NCI-H524 (cell line): Measurements from ENCODE around the gene SLC6A3.
"Not testable (repeated sequence)": the region's sequence is repeated elsewhere in the genome, so short reads cannot be mapped to it uniquely, and the experiment has no call there.

Source experiments
- DNase-seq, 2 experiments: peaks; one replicate each; lab custom pipeline; 2025; lab: John Stamatoyannopoulos, UW

SLC6A3 gene

DNA sequence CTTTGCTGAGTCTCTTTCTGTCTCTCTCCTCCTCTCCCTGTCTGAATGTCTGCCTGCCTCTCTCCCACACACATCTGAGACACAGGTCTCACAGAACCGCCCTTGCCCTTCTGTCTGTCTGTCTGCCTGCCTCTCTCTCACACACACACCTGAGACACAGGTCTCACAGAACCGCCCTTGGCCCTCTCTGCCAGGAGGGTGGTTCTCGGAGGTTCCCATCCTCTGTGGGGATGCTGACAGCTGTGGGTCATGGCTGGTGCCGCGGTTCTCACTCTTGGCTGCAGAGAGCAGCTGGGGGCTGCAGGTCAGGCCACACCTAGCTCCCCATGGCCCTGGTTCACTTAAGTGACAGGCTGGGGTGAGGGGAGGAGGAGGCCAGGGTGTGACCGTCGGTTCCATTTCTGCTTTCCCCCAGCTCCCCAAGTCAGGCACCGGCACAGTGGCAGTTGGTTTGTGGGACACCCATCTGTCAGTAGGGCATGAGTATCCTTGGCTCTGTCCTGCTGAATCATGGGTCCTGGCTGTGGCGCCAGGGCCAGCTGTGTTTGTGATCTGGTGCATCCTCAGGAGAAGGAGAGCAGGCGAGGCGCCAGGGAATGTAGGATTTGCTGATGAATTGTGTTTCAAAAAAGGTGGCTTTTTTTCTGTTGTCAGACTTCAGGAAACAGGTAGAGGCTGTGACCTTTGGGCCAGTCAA lies 58.0 kb downstream of the SLC6A3 start:
- DNase-seq: peak; percentile 83 to 84

DNA sequence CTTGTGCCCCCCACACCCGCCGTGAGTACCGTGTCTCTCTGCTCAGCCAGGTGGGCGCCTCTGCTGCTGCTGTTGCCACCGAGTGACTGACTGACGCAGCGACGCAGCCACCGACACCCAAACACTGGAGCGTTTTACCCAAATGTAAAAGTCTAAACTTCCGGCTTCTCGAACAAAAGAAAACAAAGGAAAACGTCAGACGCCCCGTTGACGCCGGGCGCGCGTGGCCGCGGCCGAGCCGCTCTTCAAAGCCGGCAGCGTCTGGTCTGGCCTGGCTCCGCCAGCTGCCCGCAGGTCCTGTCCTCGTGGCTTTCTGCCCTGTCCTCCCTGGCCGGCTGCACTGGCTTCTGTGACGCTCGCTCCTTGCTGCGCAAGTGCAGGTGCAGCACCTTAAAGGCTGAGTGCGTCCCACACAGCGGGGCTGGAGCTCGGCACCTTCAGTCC lies 58.9 kb downstream of the SLC6A3 start:
- DNase-seq: peak in 1 of 2 experiments; percentile 55

- peak; percentile 48 to 81 for DNase-seq
Measured at GRCh38 chr5:1385395-1386273, 59.6 kb downstream of the SLC6A3 start.

- no peak for DNase-seq
Measured at GRCh38 chr5:1384521-1384920, 60.7 kb downstream of the SLC6A3 start.

GRCh38 chr5:1383886-1384401 lies 61.3 kb downstream of the SLC6A3 start:
- DNase-seq: no peak

- no peak for DNase-seq
Measured at GRCh38 chr5:1383344-1383743, 61.9 kb downstream of the SLC6A3 start.

GRCh38 chr5:1382248-1382700 lies 63.0 kb downstream of the SLC6A3 start:
- DNase-seq: no peak

DNA sequence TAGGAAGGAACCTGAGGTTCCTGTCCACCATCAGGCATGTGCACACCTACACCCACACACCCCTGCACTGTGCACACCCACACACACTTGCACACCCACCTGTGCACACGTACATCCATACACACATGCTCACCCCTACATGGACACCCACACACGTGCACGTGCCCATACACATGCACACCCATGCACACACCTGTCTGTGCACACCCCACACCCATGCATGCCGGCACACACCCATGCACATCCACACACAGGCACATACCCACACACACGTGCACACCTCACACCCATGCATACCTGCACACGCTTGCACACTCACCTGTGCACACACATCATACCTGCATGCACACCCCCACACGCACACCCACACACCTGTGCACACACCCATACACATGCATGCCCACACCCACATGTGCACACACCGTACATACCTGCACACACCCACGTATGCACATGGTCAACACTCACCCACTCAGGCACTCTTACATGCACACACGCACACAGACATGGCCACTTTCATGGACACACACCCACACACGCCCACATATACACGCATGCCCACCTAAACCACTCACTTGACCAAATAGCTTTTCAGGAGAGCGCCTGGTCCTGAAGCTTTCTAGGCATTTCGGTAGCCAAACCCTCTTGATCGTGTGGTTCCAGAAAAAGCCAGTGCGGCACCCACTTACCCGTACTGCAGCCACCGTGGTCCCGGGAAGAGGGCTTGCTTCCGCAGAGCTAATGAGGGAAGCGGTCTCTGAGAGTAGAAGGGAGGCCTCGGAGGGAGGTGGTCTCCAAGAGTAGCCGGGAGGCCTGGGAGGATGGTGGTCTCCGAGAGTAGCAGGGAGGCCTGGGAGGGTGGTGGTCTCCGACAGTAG lies 63.6 kb downstream of the SLC6A3 start:
- no peak for DNase-seq

DNA sequence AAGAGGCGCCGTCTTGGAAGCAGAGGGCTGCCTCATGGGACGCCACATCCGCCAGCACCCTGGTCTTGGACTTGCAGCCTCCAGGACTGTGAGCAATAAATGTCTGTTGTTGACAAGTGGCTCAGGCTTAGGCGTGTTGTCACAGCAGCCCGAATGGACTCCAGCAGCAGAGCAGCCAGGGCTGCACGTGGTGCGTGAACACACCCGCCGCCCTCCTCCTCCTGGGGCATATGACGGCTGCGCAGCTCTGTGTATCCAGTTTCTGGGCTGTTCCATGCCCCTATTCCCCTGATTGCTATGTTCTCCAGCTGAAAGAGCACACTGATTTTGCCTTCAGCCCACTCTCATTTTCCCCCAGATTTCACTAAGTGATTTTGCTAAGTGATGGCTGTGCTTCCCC lies 64.3 kb downstream of the SLC6A3 start:
- DNase-seq: no peak

GRCh38 chr5:1380011-1380817 lies 65.0 kb downstream of the SLC6A3 start:
- peak; percentile 31 to 62 for DNase-seq

- DNase-seq: no peak
Measured at GRCh38 chr5:1378866-1379659, 66.2 kb downstream of the SLC6A3 start.

DNA sequence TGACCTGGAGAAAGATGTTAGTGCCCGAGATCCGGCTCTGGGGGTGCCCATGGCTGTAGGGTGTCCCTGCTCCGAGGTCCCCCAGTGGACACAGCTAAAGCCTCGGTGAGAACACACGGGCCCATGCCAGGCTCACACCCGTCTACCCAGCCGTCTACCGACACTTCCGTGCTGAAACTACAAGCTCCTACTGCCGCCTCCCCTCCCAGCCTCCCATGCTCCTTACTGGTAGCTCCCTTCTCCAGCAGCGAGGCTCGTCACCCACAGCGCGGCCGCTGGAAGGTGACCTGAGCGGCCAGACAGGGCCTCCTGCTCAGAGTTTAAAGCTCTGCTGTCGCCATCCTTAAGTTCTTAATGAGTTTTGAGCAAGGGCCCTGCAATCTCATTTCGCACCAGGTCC lies 67.1 kb downstream of the SLC6A3 start:
- DNase-seq: no peak

GRCh38 chr5:1376981-1377380 lies 68.3 kb downstream of the SLC6A3 start:
- DNase-seq: no peak

DNA sequence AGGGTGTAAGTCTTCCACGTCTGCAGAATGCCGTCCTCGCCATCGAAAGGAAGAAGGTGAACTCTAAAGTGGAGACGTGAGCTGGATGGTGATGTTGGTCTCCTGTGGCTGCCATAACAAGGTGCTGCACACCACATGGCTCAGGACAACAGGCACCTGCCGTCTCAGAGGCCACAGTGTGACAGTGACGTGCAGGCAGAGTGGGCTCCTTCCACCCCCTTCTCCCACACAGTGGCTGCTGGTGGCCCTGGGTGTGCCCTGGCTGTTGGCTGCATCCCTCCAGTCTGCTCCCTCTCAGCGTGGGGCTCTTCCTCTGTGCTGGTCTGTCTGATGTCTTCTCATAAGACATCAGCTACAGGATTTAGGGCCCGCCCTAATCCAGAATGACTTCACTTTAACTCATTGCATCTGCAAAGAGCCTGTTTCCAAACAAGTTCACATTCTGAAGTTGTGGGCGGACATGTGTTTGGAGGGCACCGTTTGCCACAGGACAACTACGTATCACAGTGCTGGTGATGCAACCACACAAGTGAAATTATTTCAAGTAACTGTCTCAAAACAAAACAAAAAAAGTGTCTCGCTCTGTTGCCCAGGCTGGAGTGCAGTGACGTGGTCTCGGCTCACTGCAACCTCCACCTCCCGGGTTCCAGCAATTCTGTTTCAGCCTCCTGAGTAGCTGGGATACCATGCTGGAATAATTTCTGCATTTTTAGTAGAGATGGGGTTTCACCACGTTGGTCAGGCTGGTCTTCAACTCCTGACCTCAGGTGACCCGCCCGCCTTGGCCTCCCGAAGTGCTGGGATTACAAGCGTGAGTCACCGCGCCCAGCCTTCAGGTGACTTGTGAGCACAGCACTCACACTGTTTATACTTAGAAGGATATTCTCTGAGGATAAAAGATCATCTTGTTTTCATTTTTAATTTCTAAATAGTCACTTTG lies 69.1 kb downstream of the SLC6A3 start:
- no peak for DNase-seq

DNA sequence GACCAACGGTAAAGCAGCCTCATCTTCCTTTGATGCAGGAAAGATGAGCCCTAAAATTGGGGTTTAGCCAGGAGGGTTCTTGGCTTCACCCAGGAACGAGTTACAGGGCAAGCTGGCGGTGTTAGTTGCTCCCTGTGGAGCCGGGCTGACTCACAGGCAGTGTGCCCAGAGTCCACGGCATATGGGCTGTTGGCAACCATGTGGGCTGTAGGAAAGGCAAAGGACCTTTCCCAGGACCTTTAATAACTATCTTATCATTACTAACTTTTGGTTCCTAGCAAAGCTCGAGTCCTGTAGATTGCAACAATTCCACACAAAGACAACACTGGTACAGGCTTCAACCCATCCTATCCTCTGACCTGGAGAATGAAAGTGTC lies 70.6 kb downstream of the SLC6A3 start:
- no peak for DNase-seq

DNA sequence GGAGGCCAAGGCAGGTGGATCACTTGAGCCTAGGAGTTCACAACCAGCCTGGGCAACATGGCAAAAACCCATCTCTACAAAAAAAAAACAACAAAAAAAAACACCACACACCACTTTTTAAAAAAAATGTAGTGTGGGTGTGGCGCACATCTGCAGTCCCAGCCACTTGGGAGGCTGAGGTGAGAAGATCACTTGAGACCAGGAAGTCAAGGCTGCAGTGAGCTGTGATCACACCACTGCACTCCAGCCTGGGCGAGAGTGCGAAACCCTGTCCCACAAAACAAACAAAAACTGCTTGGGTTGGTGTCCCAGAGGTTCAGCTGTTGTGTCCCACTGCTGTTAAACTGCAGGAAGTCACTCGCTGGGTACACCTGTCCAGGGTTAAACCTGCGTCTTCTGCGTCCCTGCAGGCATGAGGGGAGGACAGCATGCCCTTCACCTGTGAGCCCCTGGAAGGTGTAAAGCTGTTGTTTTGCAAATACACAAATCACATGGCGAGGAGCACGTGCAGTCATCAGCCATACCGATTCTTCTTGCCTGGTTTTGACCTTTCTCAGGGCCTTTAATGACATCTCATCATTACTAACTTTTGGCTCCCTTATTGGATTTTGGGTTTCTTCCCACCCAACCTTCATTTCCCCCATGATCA lies 71.1 kb downstream of the SLC6A3 start:
- no peak for DNase-seq

DNA sequence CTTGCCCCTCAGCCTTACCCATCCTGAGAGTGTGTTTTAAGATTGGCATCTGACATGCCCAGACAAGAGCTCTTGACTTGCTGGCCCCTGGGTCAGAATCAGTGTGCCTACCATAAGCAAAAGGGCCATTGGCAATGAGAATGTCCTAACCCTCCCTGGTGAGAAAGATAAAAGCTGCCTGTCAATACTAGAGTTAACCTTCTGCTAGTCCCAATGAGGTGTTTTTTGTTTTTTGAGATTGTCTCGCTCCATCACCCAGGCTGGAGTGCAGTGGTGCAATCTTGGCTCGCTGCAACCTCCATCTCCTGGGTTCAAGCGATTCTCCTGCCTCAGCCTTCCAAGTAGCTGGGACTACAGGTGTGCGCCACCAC lies 73.3 kb downstream of the SLC6A3 start:
- DNase-seq: not testable (repeated sequence)

- DNase-seq: no peak
Measured at GRCh38 chr5:1371218-1371971, 73.8 kb downstream of the SLC6A3 start.
